Osteoblast (primary cell): ENCODE measurements around the gene AKAP13. TPM values are rescaled to one million over a fixed set of nuclear protein-coding genes. Genes with fewer than 3 reads are reported as not detected.

Experiments
- DNase-seq: peaks from one replicate; pipeline ENCODE4 v3.0.0; 2011; ENCODE audit warnings: low spot score, mixed read lengths; ENCODE audit not compliant: insufficient read length; ENCODE audit errors: missing footprints
- H2AFZ ChIP-seq: 2 replicates; pipeline ENCODE4 v1.6.0; 2011; ENCODE audit warnings: mild to moderate bottlenecking, low read length
- H3K27ac ChIP-seq: 2 replicates; pipeline ENCODE4 v1.5.1; 2011; ENCODE audit warnings: mild to moderate bottlenecking, low read depth, low read length, moderate library complexity
- H3K27me3 ChIP-seq: 2 replicates; pipeline ENCODE4 v1.6.0; 2012; ENCODE audit warnings: mild to moderate bottlenecking, control low read depth, inconsistent platforms, low read length, moderate library complexity; ENCODE audit not compliant: insufficient read depth
- H3K36me3 ChIP-seq: 2 replicates; pipeline ENCODE4 v1.5.1; 2011; ENCODE audit warnings: mild to moderate bottlenecking, low read length, control low read depth, moderate library complexity; ENCODE audit not compliant: insufficient read depth
- H3K4me1 ChIP-seq: 2 replicates; pipeline ENCODE4 v1.5.1; 2011; ENCODE audit warnings: mild to moderate bottlenecking, low read length, control low read depth, moderate library complexity; ENCODE audit not compliant: insufficient read depth
- H3K4me2 ChIP-seq: 2 replicates; pipeline ENCODE4 v1.6.0; 2011; ENCODE audit warnings: mild to moderate bottlenecking, low read length; ENCODE audit not compliant: insufficient read depth
- H3K4me3 ChIP-seq: fragments of 200-600 bp; sonication (generic); 3 replicates; pipeline ENCODE4 v1.5.1; 2012; ENCODE audit warnings: mild to moderate bottlenecking, low read length, inconsistent platforms; ENCODE audit not compliant: insufficient read depth
- H3K79me2 ChIP-seq: 2 replicates; pipeline ENCODE4 v1.6.0; 2012; ENCODE audit warnings: mild to moderate bottlenecking, low read length, control low read depth, inconsistent platforms; ENCODE audit not compliant: insufficient read depth
- H3K9me3 ChIP-seq: 2 replicates; pipeline ENCODE4 v1.5.1; 2011; ENCODE audit warnings: low read depth, low read length, control low read depth
- H4K20me1 ChIP-seq: 2 replicates; pipeline ENCODE4 v1.6.0; 2012; ENCODE audit warnings: mild to moderate bottlenecking, low read length, control low read depth; ENCODE audit not compliant: insufficient read depth
- CTCF ChIP-seq: IDR thresholded peaks from 2 replicates; pipeline ENCODE4 v1.5.1; 2011; ENCODE audit warnings: mild to moderate bottlenecking, low read depth, low read length, moderate library complexity; ENCODE audit errors: extremely low read depth
- total RNA-seq: library from RNA; depleted of rRNA; stranded (reverse); fragments of >200 nt; gene quantifications from 2 replicates; pipeline ENCODE4 v1.2.3, GENCODE V29; 2012

The AKAP13 gene
- total RNA-seq, 1 donor: 77.1 TPM

DNA sequence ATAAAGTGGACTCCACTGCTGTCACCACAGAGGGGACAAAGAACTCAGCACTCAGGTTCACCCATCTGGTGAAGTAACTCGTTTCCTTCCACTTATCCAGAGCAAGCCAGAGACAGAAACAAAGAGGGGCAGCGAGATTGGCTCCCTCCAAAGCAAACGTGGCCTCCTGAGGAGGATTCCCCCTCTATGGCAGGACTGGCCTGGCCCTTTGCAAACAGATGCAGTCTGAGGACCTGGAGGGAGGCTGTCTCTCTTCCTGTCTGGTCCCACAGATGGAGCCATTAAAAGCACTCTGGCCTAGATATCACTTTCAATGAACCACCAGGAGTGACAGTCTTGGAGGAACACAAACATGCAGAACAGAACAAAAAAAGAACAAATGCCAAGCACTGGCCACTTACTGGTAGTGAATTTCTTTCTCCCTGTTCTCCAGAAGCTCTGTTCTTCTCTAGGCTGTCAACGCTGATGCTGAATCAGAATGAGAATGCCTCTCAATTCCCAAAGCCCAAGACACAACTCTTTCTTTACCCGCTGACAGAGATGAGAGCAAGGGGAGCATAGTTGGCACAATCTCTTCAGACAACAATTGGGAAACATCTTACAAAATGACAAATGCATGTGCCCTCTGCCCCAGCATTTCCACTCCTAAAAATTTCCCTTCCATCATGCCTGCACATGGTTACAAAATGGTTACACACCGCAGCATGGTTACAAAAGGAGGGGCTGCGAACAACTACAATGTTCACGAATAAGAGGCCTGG lies 400.0 kb downstream of the AKAP13 start:
- H3K79me2 ChIP-seq: peaks cover 45% of the 10 kb centered on the region

GRCh38 chr15:85781099-85781498 lies 400.7 kb downstream of the AKAP13 start:
- H3K4me1 ChIP-seq: peaks cover 8% of the 10 kb centered on the region
- no peaks in the 10 kb centered on the region for H3K9me3 ChIP-seq
- DNase-seq: no peak
- H3K4me3 ChIP-seq: no peak overlapping the region
- H2AFZ ChIP-seq: no peak overlapping the region
- H3K4me2 ChIP-seq: no peak overlapping the region
- H3K79me2 ChIP-seq: peaks cover 42% of the 10 kb centered on the region
- H3K27ac ChIP-seq: no peak overlapping the region
- H3K36me3 ChIP-seq: no peaks in the 10 kb centered on the region
- TF ChIP-seq CTCF: no peak
- peaks cover 8% of the 10 kb centered on the region for H4K20me1 ChIP-seq
- no peaks in the 10 kb centered on the region for H3K27me3 ChIP-seq

More for the DNA sequence above, 400.0 kb downstream of the AKAP13 start:
- Histone ChIP-seq H3K4me1 (peaks cover 2% of the 10 kb centered on the region), H3K27ac (no peak overlapping the region), H3K36me3 (no peaks in the 10 kb centered on the region), H3K27me3 (no peaks in the 10 kb centered on the region), H3K9me3 (no peaks in the 10 kb centered on the region), H4K20me1 (peaks cover 8% of the 10 kb centered on the region), H2AFZ (no peak overlapping the region), H3K4me2 (no peak overlapping the region), H3K4me3 (no peak overlapping the region)
- DNase-seq: peak; percentile 5
- TF ChIP-seq CTCF: no peak

DNA sequence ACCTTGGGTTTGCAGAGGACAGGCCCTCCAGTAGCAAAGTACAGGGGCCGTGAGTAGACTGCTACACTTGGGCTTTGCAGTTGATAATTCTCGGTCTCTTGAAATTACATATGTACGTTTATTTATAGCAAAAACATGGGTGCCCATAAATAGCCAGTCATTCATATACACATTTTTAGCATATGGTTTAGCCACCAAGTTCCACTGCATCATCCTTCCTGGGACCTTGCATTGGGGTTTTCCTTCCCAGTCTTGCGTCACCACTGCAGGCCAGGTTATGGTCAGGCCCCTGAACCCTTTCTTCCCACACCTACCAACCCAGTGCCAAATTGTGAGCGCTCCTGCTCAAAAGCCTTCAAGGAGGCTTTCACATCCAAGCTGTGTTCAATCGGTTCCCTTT lies 401.7 kb downstream of the AKAP13 start:
- Histone ChIP-seq H3K4me3 (no peak overlapping the region), H4K20me1 (peaks cover 11% of the 10 kb centered on the region), H3K4me1 (peaks cover 15% of the 10 kb centered on the region), H3K27ac (no peak overlapping the region), H3K79me2 (peaks cover 43% of the 10 kb centered on the region), H2AFZ (no peak overlapping the region), H3K27me3 (no peaks in the 10 kb centered on the region), H3K9me3 (no peaks in the 10 kb centered on the region), H3K36me3 (no peaks in the 10 kb centered on the region), H3K4me2 (no peak overlapping the region)
- TF ChIP-seq CTCF: no peak
- peak; percentile 49 for DNase-seq

GRCh38 chr15:85785887-85786780 lies 405.7 kb downstream of the AKAP13 start:
- peak; percentile 93 for DNase-seq
- H3K27ac ChIP-seq: peak overlapping the region; percentile 44
- no peaks in the 10 kb centered on the region for H3K9me3 ChIP-seq
- H4K20me1 ChIP-seq: peaks cover 13% of the 10 kb centered on the region
- peak overlapping the region; percentile 44 for H3K4me3 ChIP-seq
- H3K36me3 ChIP-seq: no peaks in the 10 kb centered on the region
- H3K4me1 ChIP-seq: peaks cover 15% of the 10 kb centered on the region
- TF ChIP-seq CTCF: no peak
- H3K4me2 ChIP-seq: peak overlapping the region; percentile 71
- no peaks in the 10 kb centered on the region for H3K27me3 ChIP-seq
- H2AFZ ChIP-seq: peak overlapping the region; percentile 6
- H3K79me2 ChIP-seq: peaks cover 51% of the 10 kb centered on the region
